ENCODE measurements around the gene SCN3B. TPM values are rescaled to one million over a fixed set of nuclear protein-coding genes. Genes with fewer than 3 reads are reported as not detected.

The SCN3B gene
- polyA plus RNA-seq, 1 donor (not counting 4 experiments of a cell fraction or from before 2014, with no cell fraction given): 0.08 TPM

GRCh38 chr11:123674297-123674696 is 19.9 kb upstream of the SCN3B start:
- Histone ChIP-seq H4K20me1 (ENCODE audit: control insufficient read depth, extremely low read depth, insufficient read depth, low read length) (no peaks in the 10 kb centered on the region), H3K9me1 (ENCODE audit: control insufficient read depth, extremely low read depth, insufficient read depth, low read length) (no peaks in the 10 kb centered on the region), H3K9me3 (ENCODE audit: control insufficient read depth, low read depth, low read length) (no peaks in the 10 kb centered on the region), H3K36me3 (ENCODE audit: control insufficient read depth in 2 of 2, extremely low read depth in 1 of 2, insufficient read depth in 2 of 2, low read length in 2 of 2) (no peaks in the 10 kb centered on the region), H3K79me2 (ENCODE audit: control insufficient read depth, insufficient read depth, low read length) (no peaks in the 10 kb centered on the region), H3K27ac (ENCODE audit: control insufficient read depth, insufficient read depth, low read length) (no peak overlapping the region), H3K27me3 (ENCODE audit: control insufficient read depth, extremely low read depth, insufficient read depth, low read length) (peaks cover 3% of the 10 kb centered on the region), H3K9ac (ENCODE audit: control insufficient read depth, extremely low read depth, insufficient read depth, low read length) (no peak overlapping the region), H3K4me2 (ENCODE audit: control insufficient read depth, extremely low read depth, insufficient read depth, low read depth, low read length) (no peak overlapping the region), H3K4me3 (ENCODE audit: control insufficient read depth in 2 of 3, extremely low read depth in 1 of 3, insufficient read depth in 2 of 3, low read depth in 1 of 3, low read length in 3 of 3) (no peak overlapping the region), H2AFZ (ENCODE audit: control insufficient read depth, low read length) (no peak overlapping the region), H3K4me1 (ENCODE audit: control insufficient read depth, extremely low read depth, insufficient read depth, low read length) (peaks cover 4% of the 10 kb centered on the region)
- TF ChIP-seq, protein P1, sequence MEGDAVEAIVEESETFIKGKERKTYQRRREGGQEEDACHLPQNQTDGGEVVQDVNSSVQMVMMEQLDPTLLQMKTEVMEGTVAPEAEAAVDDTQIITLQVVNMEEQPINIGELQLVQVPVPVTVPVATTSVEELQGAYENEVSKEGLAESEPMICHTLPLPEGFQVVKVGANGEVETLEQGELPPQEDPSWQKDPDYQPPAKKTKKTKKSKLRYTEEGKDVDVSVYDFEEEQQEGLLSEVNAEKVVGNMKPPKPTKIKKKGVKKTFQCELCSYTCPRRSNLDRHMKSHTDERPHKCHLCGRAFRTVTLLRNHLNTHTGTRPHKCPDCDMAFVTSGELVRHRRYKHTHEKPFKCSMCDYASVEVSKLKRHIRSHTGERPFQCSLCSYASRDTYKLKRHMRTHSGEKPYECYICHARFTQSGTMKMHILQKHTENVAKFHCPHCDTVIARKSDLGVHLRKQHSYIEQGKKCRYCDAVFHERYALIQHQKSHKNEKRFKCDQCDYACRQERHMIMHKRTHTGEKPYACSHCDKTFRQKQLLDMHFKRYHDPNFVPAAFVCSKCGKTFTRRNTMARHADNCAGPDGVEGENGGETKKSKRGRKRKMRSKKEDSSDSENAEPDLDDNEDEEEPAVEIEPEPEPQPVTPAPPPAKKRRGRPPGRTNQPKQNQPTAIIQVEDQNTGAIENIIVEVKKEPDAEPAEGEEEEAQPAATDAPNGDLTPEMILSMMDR (optimal IDR thresholded peaks at IDR 0.05 in 1 of 3, IDR thresholded peaks at IDR 0.05 in 1 of 3, conservative IDR thresholded peaks at IDR 0.05 in 1 of 3; ENCODE audit: extremely low read depth in 1 of 3, insufficient read depth in 2 of 3, low read length in 3 of 3): no peak
- TF ChIP-seq EZH2 (IDR thresholded peaks at IDR 0.05; ENCODE audit: low read length): no peak
- no peak for FAIRE-seq
- no peak for DNase-seq (ENCODE audit: low read depth, low spot score)
- dilution Hi-C loops (cut with MboI; ENCODE audit: extremely low pct_ligation_motif_present, low sequenced_read_pairs): no loop called here

- no peak for DNase-seq (ENCODE audit: low read depth, low spot score)
- dilution Hi-C loops (cut with MboI; ENCODE audit: extremely low pct_ligation_motif_present, low sequenced_read_pairs): no loop called here
- no peaks in the 10 kb centered on the region for H4K20me1 ChIP-seq (ENCODE audit: control insufficient read depth, extremely low read depth, insufficient read depth, low read length)
- H3K4me3 ChIP-seq (ENCODE audit: control insufficient read depth in 2 of 3, extremely low read depth in 1 of 3, insufficient read depth in 2 of 3, low read depth in 1 of 3, low read length in 3 of 3): no peak overlapping the region
- no peaks in the 10 kb centered on the region for H3K4me1 ChIP-seq (ENCODE audit: control insufficient read depth, extremely low read depth, insufficient read depth, low read length)
- TF ChIP-seq EZH2 (IDR thresholded peaks at IDR 0.05; ENCODE audit: low read length): no peak
- TF ChIP-seq, protein P1 (optimal IDR thresholded peaks at IDR 0.05 in 1 of 3, IDR thresholded peaks at IDR 0.05 in 1 of 3, conservative IDR thresholded peaks at IDR 0.05 in 1 of 3; ENCODE audit: extremely low read depth in 1 of 3, insufficient read depth in 2 of 3, low read length in 3 of 3): no peak
- H3K36me3 ChIP-seq (ENCODE audit: control insufficient read depth in 2 of 2, extremely low read depth in 1 of 2, insufficient read depth in 2 of 2, low read length in 2 of 2): no peaks in the 10 kb centered on the region
- no peak overlapping the region for H3K27ac ChIP-seq (ENCODE audit: control insufficient read depth, insufficient read depth, low read length)
- no peak overlapping the region for H3K4me2 ChIP-seq (ENCODE audit: control insufficient read depth, extremely low read depth, insufficient read depth, low read depth, low read length)
- H2AFZ ChIP-seq (ENCODE audit: control insufficient read depth, low read length): no peak overlapping the region
- H3K9ac ChIP-seq (ENCODE audit: control insufficient read depth, extremely low read depth, insufficient read depth, low read length): no peak overlapping the region
- H3K27me3 ChIP-seq (ENCODE audit: control insufficient read depth, extremely low read depth, insufficient read depth, low read length): peaks cover 3% of the 10 kb centered on the region
- no peaks in the 10 kb centered on the region for H3K9me3 ChIP-seq (ENCODE audit: control insufficient read depth, low read depth, low read length)
- no peaks in the 10 kb centered on the region for H3K9me1 ChIP-seq (ENCODE audit: control insufficient read depth, extremely low read depth, insufficient read depth, low read length)
- no peak for FAIRE-seq
- H3K79me2 ChIP-seq (ENCODE audit: control insufficient read depth, insufficient read depth, low read length): no peaks in the 10 kb centered on the region
Measured at GRCh38 chr11:123672568-123672967, 18.1 kb upstream of the SCN3B start.
